Gastrocnemius medialis (tissue), 4 donors: ENCODE measurements around the gene PRKG1.

Experiments
- POLR2A ChIP-seq, 2 donors: fragments of 450-650 bp; IDR thresholded peaks; one replicate each; pipeline ENCODE4 v1.6.1; 2017; ENCODE audit warnings: antibody characterized with exemption in 2 of 2, mild to moderate bottlenecking in 2 of 2, moderate library complexity in 2 of 2
- TF ChIP-seq, protein P1 (sequence below), 5 experiments: fragments of 450-650 bp in 3 of 5; fragments of 200-600 bp in 2 of 5; sonication (generic) in 2 of 5; IDR thresholded peaks in 4 of 5; conservative IDR thresholded peaks in 1 of 5; 1 replicate in 4 of 5; 2 replicates in 1 of 5; pipeline ENCODE4 v1.5.1; 2016 to 2019; ENCODE audit warnings: antibody characterized with exemption in 5 of 5, mild to moderate bottlenecking in 3 of 5, moderate library complexity in 3 of 5

DNA sequence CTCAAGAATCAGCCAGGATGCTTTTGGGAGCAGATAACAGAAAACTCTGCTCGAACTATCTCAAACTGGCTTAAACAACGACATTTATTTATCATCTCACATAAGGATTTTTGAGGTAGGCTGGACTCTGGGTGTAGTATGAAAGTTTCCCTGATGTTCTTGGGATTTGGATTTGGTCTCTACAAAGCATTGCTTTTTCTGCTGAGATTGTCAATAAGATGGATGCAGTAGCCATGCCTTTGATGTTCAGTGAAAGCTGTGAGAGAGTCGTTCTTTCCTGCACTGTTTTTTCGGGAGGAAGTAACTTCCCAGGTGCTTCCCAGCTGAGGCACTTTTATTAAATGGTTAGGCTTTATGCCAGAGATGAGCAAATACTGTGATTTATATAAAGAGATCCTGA, 181.1 kb downstream of the PRKG1 start:
- TF ChIP-seq, protein P1, sequence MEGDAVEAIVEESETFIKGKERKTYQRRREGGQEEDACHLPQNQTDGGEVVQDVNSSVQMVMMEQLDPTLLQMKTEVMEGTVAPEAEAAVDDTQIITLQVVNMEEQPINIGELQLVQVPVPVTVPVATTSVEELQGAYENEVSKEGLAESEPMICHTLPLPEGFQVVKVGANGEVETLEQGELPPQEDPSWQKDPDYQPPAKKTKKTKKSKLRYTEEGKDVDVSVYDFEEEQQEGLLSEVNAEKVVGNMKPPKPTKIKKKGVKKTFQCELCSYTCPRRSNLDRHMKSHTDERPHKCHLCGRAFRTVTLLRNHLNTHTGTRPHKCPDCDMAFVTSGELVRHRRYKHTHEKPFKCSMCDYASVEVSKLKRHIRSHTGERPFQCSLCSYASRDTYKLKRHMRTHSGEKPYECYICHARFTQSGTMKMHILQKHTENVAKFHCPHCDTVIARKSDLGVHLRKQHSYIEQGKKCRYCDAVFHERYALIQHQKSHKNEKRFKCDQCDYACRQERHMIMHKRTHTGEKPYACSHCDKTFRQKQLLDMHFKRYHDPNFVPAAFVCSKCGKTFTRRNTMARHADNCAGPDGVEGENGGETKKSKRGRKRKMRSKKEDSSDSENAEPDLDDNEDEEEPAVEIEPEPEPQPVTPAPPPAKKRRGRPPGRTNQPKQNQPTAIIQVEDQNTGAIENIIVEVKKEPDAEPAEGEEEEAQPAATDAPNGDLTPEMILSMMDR (IDR thresholded peaks at IDR 0.05 in 4 of 5, conservative IDR thresholded peaks at IDR 0.05 in 1 of 5), result no peak
- TF ChIP-seq POLR2A (IDR thresholded peaks at IDR 0.05), result no peak
